Astrocyte of the spinal cord (primary cell): Measurements from ENCODE around the gene STARD8.
"Not testable (repeated sequence)": the region's sequence is repeated elsewhere in the genome, so short reads cannot be mapped to it uniquely, and the experiment has no call there.

ENCODE experiments used
- DNase-seq: peaks from one replicate; pipeline ENCODE4 v3.0.0; 2011; ENCODE audit warnings: low read depth, low spot score
- H3K4me3 ChIP-seq: 2 replicates; pipeline ENCODE4 v1.5.1; 2011; ENCODE audit warnings: low read depth, mild to moderate bottlenecking, low read length, moderate library complexity
- in situ Hi-C: cut with HindIII; loops from 2 replicates; pipeline ENCODE4 v1.10.0; 2017; ENCODE audit warnings: low sequenced_read_pairs
- TF ChIP-seq, protein P1 (sequence below): IDR thresholded peaks from 2 replicates; pipeline ENCODE4 v1.5.1; 2012; ENCODE audit warnings: low read depth, mild to moderate bottlenecking, low read length, inconsistent platforms

The STARD8 gene

DNA sequence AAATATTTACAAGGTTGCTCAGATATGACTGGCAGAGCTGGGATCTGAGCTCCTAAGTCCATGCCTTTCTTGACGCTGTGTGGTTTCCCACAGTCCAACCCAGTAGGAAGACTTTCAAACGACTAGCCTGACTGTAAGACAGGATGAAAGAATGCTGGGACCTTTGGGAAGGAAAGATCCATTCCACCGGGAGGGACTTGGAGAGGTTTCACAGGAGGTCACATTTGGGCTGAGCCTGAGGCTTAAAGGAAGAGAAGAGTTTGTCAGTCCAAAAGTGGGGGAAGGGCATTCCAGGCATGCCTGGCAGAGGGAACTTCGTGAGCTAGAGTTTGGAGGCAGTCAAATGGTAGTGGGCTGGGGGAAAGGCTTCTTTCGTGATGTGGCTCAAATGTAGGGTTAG lies 1.5 kb downstream of the STARD8 start:
- H3K4me3 ChIP-seq, result no peak overlapping the region
- TF ChIP-seq, protein P1, sequence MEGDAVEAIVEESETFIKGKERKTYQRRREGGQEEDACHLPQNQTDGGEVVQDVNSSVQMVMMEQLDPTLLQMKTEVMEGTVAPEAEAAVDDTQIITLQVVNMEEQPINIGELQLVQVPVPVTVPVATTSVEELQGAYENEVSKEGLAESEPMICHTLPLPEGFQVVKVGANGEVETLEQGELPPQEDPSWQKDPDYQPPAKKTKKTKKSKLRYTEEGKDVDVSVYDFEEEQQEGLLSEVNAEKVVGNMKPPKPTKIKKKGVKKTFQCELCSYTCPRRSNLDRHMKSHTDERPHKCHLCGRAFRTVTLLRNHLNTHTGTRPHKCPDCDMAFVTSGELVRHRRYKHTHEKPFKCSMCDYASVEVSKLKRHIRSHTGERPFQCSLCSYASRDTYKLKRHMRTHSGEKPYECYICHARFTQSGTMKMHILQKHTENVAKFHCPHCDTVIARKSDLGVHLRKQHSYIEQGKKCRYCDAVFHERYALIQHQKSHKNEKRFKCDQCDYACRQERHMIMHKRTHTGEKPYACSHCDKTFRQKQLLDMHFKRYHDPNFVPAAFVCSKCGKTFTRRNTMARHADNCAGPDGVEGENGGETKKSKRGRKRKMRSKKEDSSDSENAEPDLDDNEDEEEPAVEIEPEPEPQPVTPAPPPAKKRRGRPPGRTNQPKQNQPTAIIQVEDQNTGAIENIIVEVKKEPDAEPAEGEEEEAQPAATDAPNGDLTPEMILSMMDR, result no peak
- in situ Hi-C loops, result no loop called here
- no peak for DNase-seq

DNA sequence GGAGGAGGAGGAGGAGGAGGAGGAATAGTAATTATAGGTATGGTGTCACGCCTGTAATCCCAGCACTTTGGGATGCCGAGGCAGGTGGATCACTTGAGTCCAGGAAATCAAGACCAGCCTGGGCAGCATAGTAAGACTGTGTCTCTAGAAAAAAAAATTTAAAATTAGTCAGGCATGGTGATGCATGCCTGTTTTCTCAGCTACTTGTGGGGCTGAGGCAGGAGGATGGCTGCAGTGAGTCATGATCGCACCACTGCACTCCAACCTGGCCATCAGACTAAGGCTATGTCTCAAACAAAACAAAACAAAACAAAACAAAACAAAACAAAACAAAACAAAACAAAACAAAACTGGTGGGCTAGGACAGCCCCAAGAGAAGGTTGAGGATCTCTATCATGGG lies 3.0 kb downstream of the STARD8 start:
- DNase-seq, result peak; percentile 43
- in situ Hi-C loops, result no loop called here

GRCh38 chrX:68651110-68651509 lies 3.6 kb downstream of the STARD8 start:
- in situ Hi-C loops, result no loop called here
- no peak for DNase-seq
- TF ChIP-seq, protein P1, result no peak

More for the DNA sequence above, 3.0 kb downstream of the STARD8 start:
- TF ChIP-seq, protein P1, result no peak
- H3K4me3 ChIP-seq, result no peak overlapping the region

GRCh38 chrX:68652326-68653170 lies 5.1 kb downstream of the STARD8 start:
- in situ Hi-C loops, result no loop called here
- H3K4me3 ChIP-seq, result no peak overlapping the region
- TF ChIP-seq, protein P1, result no peak
- peak; percentile 19 for DNase-seq

More at GRCh38 chrX:68651110-68651509, 3.6 kb downstream of the STARD8 start:
- no peak overlapping the region for H3K4me3 ChIP-seq

GRCh38 chrX:68654693-68655092 lies 7.2 kb downstream of the STARD8 start:
- TF ChIP-seq, protein P1, result no peak
- no peak for DNase-seq
- H3K4me3 ChIP-seq, result no peak overlapping the region
- in situ Hi-C loops, result no loop called here

GRCh38 chrX:68656473-68656872 lies 9.0 kb downstream of the STARD8 start:
- DNase-seq, in situ Hi-C loops, H3K4me3 ChIP-seq: not testable (repeated sequence)

- in situ Hi-C loops, result no loop called here
- DNase-seq, result peak; percentile 18
- TF ChIP-seq, protein P1, result no peak
These were observed 11.1 kb downstream of the STARD8 start for GRCh38 chrX:68658530-68658929.

More at GRCh38 chrX:68658530-68658929, 11.1 kb downstream of the STARD8 start:
- H3K4me3 ChIP-seq, result no peak overlapping the region
